DMS53 treated with DMSO at 0.1 percent for 48 hours (cell line): ENCODE measurements around the gene SLC45A2.
"Not testable (repeated sequence)": the region's sequence is repeated elsewhere in the genome, so short reads cannot be mapped to it uniquely, and the experiment has no call there.

Source experiments
- DNase-seq: peaks from one replicate; lab custom pipeline; 2025; ENCODE audit not compliant: unreplicated experiment; lab: John Stamatoyannopoulos, UW

Gene SLC45A2

GRCh38 chr5:33984671-33985124 is at the start of gene SLC45A2:
SLC45A2 (minus strand) TSS chr5:33984693; CDS start chr5:33984583, 110 bp downstream.
- no peak for DNase-seq

GRCh38 chr5:34031966-34032365 is 47.5 kb upstream of the SLC45A2 start:
- no peak for DNase-seq

GRCh38 chr5:34031117-34031516 is 46.6 kb upstream of the SLC45A2 start:
- no peak for DNase-seq

- not testable (repeated sequence) for DNase-seq
Measured at GRCh38 chr5:34030585-34030984, 46.1 kb upstream of the SLC45A2 start.

GRCh38 chr5:34030048-34030447 is 45.6 kb upstream of the SLC45A2 start:
- DNase-seq, result no peak

GRCh38 chr5:34028349-34028748 is 43.9 kb upstream of the SLC45A2 start:
- no peak for DNase-seq

- no peak for DNase-seq
Measured at GRCh38 chr5:34026089-34026761, 41.7 kb upstream of the SLC45A2 start.

GRCh38 chr5:34022121-34022705 is 37.7 kb upstream of the SLC45A2 start:
- DNase-seq, result no peak

- no peak for DNase-seq
Measured at GRCh38 chr5:34021334-34021733, 36.8 kb upstream of the SLC45A2 start.

GRCh38 chr5:34020726-34021125 is 36.2 kb upstream of the SLC45A2 start:
- DNase-seq, result no peak

- no peak for DNase-seq
Measured at GRCh38 chr5:34017254-34017653, 32.8 kb upstream of the SLC45A2 start.

GRCh38 chr5:34016750-34017149 is 32.3 kb upstream of the SLC45A2 start:
- no peak for DNase-seq

GRCh38 chr5:34016222-34016621 is 31.7 kb upstream of the SLC45A2 start:
- no peak for DNase-seq

GRCh38 chr5:34015120-34015822 is 30.8 kb upstream of the SLC45A2 start:
- no peak for DNase-seq

GRCh38 chr5:34014626-34015025 is 30.1 kb upstream of the SLC45A2 start:
- no peak for DNase-seq

GRCh38 chr5:34013547-34013946 is 29.1 kb upstream of the SLC45A2 start:
- DNase-seq, result no peak

GRCh38 chr5:34012791-34013190 is 28.3 kb upstream of the SLC45A2 start:
- DNase-seq, result no peak

GRCh38 chr5:34011536-34011935 is 27.0 kb upstream of the SLC45A2 start:
- no peak for DNase-seq

GRCh38 chr5:34010146-34010545 is 25.7 kb upstream of the SLC45A2 start:
- not testable (repeated sequence) for DNase-seq

- DNase-seq, result no peak
Measured at GRCh38 chr5:34009610-34010009, 25.1 kb upstream of the SLC45A2 start.

GRCh38 chr5:34008802-34009201 is 24.3 kb upstream of the SLC45A2 start:
- no peak for DNase-seq
